ENCODE results near the gene ARHGAP8.

GRCh38 chr22:44831885-44832284 is 79.5 kb downstream of the ARHGAP8 start:
- TF ChIP-seq CTCF (IDR thresholded peaks at IDR 0.05) (no peak), EZH2 (IDR thresholded peaks at IDR 0.05; ENCODE audit: borderline replicate concordance, insufficient read depth, low read depth, low read length, poor library complexity, severe bottlenecking) (no peak)

Data from B cell (primary cell).